Keratinocyte (primary cell): ENCODE data around the gene CPEB4. TPM values are rescaled to one million over a fixed set of nuclear protein-coding genes. Genes with fewer than 3 reads are reported as not detected.

Experiments
- DNase-seq: peaks from one replicate; pipeline ENCODE4 v3.0.0-alpha.2; 2011; ENCODE audit warnings: low read depth, missing footprints, low spot score
- FAIRE-seq: peaks from 2 replicates; lab custom pipeline; 2011; peaks lifted over from hg19 to GRCh38; lab: Jason Lieb, UNC
- H2AFZ ChIP-seq: 2 replicates; pipeline ENCODE4 v1.6.0; 2012; ENCODE audit warnings: low read length, control low read depth, inconsistent platforms; ENCODE audit not compliant: control insufficient read depth
- H3K27ac ChIP-seq: 2 replicates; pipeline ENCODE4 v1.5.1; 2011; ENCODE audit warnings: low read length; ENCODE audit not compliant: control insufficient read depth, insufficient read depth
- H3K27me3 ChIP-seq: 3 replicates; pipeline ENCODE4 v1.6.0; 2011; ENCODE audit warnings: low read length; ENCODE audit not compliant: control insufficient read depth, insufficient read depth; ENCODE audit errors: extremely low read depth
- H3K36me3 ChIP-seq, 2 experiments: 2 replicates in 1 of 2; 3 replicates in 1 of 2; pipeline ENCODE4 v1.5.1; 2011; ENCODE audit warnings: low read length in 2 of 2, mild to moderate bottlenecking in 1 of 2; ENCODE audit not compliant: control insufficient read depth in 2 of 2, insufficient read depth in 2 of 2; ENCODE audit errors: extremely low read depth in 1 of 2
- H3K4me1 ChIP-seq: 3 replicates; pipeline ENCODE4 v1.5.1; 2011; ENCODE audit warnings: low read length; ENCODE audit not compliant: control insufficient read depth, insufficient read depth; ENCODE audit errors: extremely low read depth
- H3K4me2 ChIP-seq: 3 replicates; pipeline ENCODE4 v1.6.0; 2011; ENCODE audit warnings: low read depth, low read length; ENCODE audit not compliant: control insufficient read depth, insufficient read depth; ENCODE audit errors: extremely low read depth
- H3K4me3 ChIP-seq, 3 experiments: fragments of 200-600 bp in 1 of 3; sonication (generic) in 1 of 3; 2 replicates in 2 of 3; 3 replicates in 1 of 3; pipeline ENCODE4 v1.5.1; 2011 to 2016; ENCODE audit warnings: low read length in 3 of 3, mild to moderate bottlenecking in 3 of 3, control low read depth in 2 of 3, inconsistent platforms in 1 of 3, low read depth in 1 of 3, mixed read lengths in 1 of 3, mixed run types in 1 of 3, moderate library complexity in 1 of 3; ENCODE audit not compliant: control insufficient read depth in 2 of 3, insufficient read depth in 2 of 3; ENCODE audit errors: extremely low read depth in 1 of 3
- H3K79me2 ChIP-seq: 2 replicates; pipeline ENCODE4 v1.6.0; 2012; ENCODE audit warnings: low read length; ENCODE audit not compliant: control insufficient read depth, insufficient read depth
- H3K9ac ChIP-seq: 3 replicates; pipeline ENCODE4 v1.6.0; 2011; ENCODE audit warnings: low read length; ENCODE audit not compliant: control insufficient read depth, insufficient read depth; ENCODE audit errors: extremely low read depth
- H3K9me1 ChIP-seq: 3 replicates; pipeline ENCODE4 v1.6.0; 2011; ENCODE audit warnings: low read length; ENCODE audit not compliant: control insufficient read depth, insufficient read depth; ENCODE audit errors: extremely low read depth
- H3K9me3 ChIP-seq: 2 replicates; pipeline ENCODE4 v1.5.1; 2012; ENCODE audit warnings: low read depth, low read length; ENCODE audit not compliant: control insufficient read depth
- H4K20me1 ChIP-seq: 3 replicates; pipeline ENCODE4 v1.6.0; 2011; ENCODE audit warnings: low read length; ENCODE audit not compliant: control insufficient read depth, insufficient read depth; ENCODE audit errors: extremely low read depth
- CTCF ChIP-seq, 3 experiments: IDR thresholded peaks in 1 of 3; conservative IDR thresholded peaks in 1 of 3; optimal IDR thresholded peaks in 1 of 3; 2 replicates in 2 of 3; 3 replicates in 1 of 3; pipeline versions ENCODE3 to v1.5.1; 2011; ENCODE audit warnings: low read length in 3 of 3, mild to moderate bottlenecking in 3 of 3, moderate library complexity in 2 of 3, control low read depth in 1 of 3, inconsistent platforms in 1 of 3; ENCODE audit not compliant: insufficient read depth in 2 of 3; ENCODE audit errors: extremely low read depth in 1 of 3
- EZH2 ChIP-seq: IDR thresholded peaks from one replicate; pipeline ENCODE4 v1.6.1; 2012; ENCODE audit warnings: inconsistent platforms, mild to moderate bottlenecking, low read length, moderate library complexity
- dilution Hi-C: fragments of 300-500 bp; cut with MboI; formaldehyde crosslinking; loops from one replicate; pipeline ENCODE4 v1.7.0; 2020; ENCODE audit warnings: low sequenced_read_pairs; ENCODE audit not compliant: extremely low pct_ligation_motif_present
- polyA plus RNA-seq, 5 experiments: library from polyadenylated mRNA; depleted of rRNA in 3 of 5; stranded (reverse) in 3 of 5; stranded (forward) in 1 of 5; unstranded in 1 of 5; fragments of >200 nt; gene quantifications; 1 replicate in 1 of 5; 2 replicates in 3 of 5; 3 replicates in 1 of 5; pipeline versions ENCODE4 v1.2.1 to v1.2.3, GENCODE V29; 2011 to 2012; ENCODE audit warnings: missing spikeins in 2 of 5, low read depth in 1 of 5, low replicate concordance in 1 of 5

Gene CPEB4
- polyA plus RNA-seq, 1 donor (not counting 4 experiments of a cell fraction or from before 2014, with no cell fraction given), result 13.8 TPM

- Histone ChIP-seq H3K4me2 (no peak overlapping the region), H3K79me2 (no peaks in the 10 kb centered on the region), H3K9me3 (no peaks in the 10 kb centered on the region), H3K36me3 (peaks cover 4 to 5% of the 10 kb centered on the region in 2 experiments), H2AFZ (no peak overlapping the region), H3K9me1 (no peaks in the 10 kb centered on the region), H3K4me1 (no peaks in the 10 kb centered on the region), H3K27ac (no peak overlapping the region), H3K9ac (no peak overlapping the region), H3K27me3 (no peaks in the 10 kb centered on the region), H4K20me1 (no peaks in the 10 kb centered on the region), H3K4me3 (no peak overlapping the region)
- no peak for TF ChIP-seq EZH2
- no peak for TF ChIP-seq CTCF (optimal IDR thresholded peaks at IDR 0.05 in 1 of 3, IDR thresholded peaks at IDR 0.05 in 1 of 3, conservative IDR thresholded peaks at IDR 0.05 in 1 of 3; ENCODE audit: extremely low read depth in 1 of 3, insufficient read depth in 2 of 3, low read length in 3 of 3)
- dilution Hi-C loops, result no loop called here
- DNase-seq (no peak), FAIRE-seq (no peak)
These were observed 52.1 kb downstream of the CPEB4 start for GRCh38 chr5:173940269-173940668.

GRCh38 chr5:173941102-173941501 is 53.0 kb downstream of the CPEB4 start:
- Histone ChIP-seq H3K27ac (no peak overlapping the region), H3K27me3 (no peaks in the 10 kb centered on the region), H3K36me3 (peaks cover 4 to 5% of the 10 kb centered on the region in 2 experiments), H3K4me1 (no peaks in the 10 kb centered on the region), H3K79me2 (no peaks in the 10 kb centered on the region), H3K9ac (no peak overlapping the region), H4K20me1 (no peaks in the 10 kb centered on the region), H3K4me2 (no peak overlapping the region), H3K9me3 (no peaks in the 10 kb centered on the region), H2AFZ (no peak overlapping the region), H3K9me1 (no peaks in the 10 kb centered on the region), H3K4me3 (no peak overlapping the region)
- dilution Hi-C loops, result no loop called here
- TF ChIP-seq EZH2, result no peak
- no peak for TF ChIP-seq CTCF (optimal IDR thresholded peaks at IDR 0.05 in 1 of 3, IDR thresholded peaks at IDR 0.05 in 1 of 3, conservative IDR thresholded peaks at IDR 0.05 in 1 of 3; ENCODE audit: extremely low read depth in 1 of 3, insufficient read depth in 2 of 3, low read length in 3 of 3)
- DNase-seq, result no peak
- FAIRE-seq, result no peak
